ENCODE data around the gene TMA16.
"Not testable (repeated sequence)": the region's sequence is repeated elsewhere in the genome, so short reads cannot be mapped to it uniquely, and the experiment has no call there.

The TMA16 gene

DNA sequence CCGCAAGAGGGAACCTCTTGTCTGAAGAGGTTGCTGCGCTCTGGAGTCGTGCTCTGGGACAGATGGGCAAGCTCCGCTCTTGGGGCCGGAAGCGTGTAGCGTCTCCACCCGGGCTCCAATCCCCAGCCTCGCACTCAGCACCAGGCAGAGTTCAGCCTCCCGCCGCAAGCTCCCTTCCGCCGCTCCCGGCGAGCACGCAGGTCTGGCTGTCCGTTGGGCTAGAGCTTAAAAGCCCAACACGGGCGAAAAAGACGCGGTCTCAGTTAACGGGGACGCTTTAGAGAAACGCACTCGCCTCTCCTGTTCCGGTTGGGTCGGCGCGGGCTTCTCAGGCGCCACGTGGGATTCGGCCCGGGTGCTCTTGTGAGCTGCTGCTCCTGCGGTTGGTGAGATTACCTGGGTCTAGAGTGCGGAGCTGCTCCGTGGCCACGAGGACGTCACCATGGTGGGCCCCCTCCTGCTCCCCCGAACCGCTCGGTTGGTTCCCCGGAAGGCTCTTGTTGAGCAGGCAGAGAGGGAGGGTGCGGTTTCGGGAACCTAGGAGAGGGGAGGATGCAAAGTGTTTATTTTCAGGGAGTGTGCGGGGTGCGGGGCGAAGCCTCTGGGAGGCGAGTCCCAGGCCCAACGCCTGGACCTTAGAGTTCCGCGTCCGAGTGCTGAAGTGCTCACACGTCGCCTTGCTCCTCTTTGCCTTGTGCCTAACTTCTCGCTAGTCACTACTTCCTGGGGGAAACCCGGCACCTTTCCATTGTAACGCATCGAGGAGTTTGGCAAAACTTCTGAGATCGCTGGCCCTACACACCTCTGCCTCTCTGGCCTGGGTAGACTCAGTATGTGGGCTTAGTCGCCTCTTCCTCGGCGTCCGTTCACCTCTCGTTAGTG, at the start of gene TMA16:
Gene TMA16 (plus strand): TSS at position 331 of the 882 bp plus-strand sequence. CDS start 112 bp downstream, at position 443.
- peak; percentile 50 for DNase-seq (ENCODE audit: low spot score)

- not testable (repeated sequence) for DNase-seq (ENCODE audit: low spot score)
Observed at GRCh38 chr4:163447023-163447422, 47.5 kb upstream of the TMA16 start.

DNA sequence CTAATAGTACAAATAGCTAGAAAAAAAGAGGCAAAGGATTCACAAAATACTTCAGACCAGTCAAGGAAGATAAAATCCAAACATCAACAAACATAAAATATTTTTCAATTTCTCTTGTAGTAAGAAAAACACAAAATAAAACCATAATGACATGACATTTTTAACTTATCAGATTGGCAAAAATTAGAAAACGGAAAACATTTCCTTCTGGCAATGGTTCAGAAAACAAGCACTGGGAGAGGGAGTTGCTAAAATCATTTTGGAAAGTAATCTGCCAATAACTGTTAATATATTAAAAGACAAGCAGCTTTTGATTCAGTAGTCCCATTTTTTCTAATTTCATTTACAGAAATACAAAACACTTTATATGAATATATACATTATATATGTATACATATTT, 47.0 kb upstream of the TMA16 start:
- no peak for DNase-seq (ENCODE audit: low spot score)

- no peak for DNase-seq (ENCODE audit: low spot score)
Observed at GRCh38 chr4:163448540-163449203, 45.8 kb upstream of the TMA16 start.

DNA sequence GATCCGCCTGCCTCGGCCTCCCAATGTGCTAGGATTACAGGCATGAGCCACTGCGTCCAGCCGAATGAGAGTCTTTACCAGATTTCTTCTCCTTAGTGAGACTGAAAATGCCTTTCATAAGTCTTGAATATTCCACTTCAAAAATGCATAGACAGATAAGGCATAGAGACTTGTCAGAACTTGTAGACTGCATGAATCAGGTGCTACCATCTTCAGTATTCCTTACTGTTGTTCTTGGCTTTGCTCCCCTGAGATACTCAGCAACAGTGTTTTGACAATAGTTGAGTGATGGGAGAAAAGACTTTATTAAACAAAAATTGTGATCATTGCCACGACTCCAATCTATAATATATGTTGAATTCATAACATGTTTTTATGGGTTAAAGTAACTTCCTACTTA, 31.9 kb upstream of the TMA16 start:
- no peak for DNase-seq (ENCODE audit: low spot score)

DNA sequence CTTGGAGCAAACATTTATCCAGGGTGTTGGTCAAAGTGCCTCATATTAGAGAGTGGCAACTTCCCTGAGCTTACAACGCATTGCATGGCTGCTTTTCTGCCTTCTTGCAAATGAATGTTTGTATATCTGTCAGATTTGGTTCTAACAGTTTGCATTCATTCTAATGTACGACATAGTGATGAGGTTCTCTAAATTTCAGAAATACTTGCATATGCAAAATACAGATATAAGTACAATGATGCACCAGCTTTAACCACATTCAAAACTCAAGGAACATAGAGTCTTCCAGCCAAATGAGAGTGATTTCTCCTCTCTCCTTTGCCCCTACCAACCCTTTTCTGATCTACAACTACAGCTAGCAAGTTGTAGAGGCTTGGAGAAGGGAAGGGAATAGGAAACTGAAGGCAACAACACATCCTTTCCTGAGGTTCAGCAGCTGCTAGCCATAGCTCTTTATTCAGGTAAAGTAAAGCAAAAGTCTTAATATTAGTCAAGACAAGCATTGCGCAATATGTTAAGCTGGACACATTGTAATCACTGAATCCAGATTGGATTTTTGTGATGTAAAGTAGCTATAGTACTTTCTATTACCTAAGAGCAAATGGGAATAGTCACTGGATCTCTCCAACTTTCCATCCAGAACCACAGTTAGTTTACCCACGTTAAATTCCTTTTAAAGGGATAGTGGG, 27.3 kb upstream of the TMA16 start:
- DNase-seq (ENCODE audit: low spot score): no peak

GRCh38 chr4:163470391-163470790, 24.1 kb upstream of the TMA16 start:
- DNase-seq (ENCODE audit: low spot score): no peak

DNA sequence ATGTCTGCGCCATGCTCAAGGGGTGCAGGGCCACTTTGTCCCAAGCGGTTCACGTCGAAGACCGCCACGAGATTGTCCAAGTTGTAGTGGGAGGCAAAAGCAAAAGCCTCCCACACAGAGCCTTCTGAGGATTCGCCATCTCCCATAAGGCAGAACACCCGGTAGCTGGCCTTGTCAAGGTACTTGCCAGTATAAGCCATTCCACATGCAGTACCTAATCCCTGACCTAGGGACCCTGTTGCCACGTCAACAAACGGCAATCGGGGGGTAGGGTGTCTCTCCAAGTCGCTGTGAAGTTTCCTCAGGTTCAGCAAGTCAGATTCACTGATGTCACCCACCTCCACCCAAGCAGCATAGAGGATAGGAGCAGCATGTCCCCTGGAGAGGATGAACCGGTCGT, 21.4 kb upstream of the TMA16 start:
- DNase-seq (ENCODE audit: low spot score): no peak

- DNase-seq (ENCODE audit: low spot score): no peak
Observed at GRCh38 chr4:163473576-163473975, 20.9 kb upstream of the TMA16 start, which contains the start of gene TKTL2. TSS of gene TKTL2 (minus strand) at chr4:163473754. CDS start at chr4:163473734, 20 bp downstream.

DNA sequence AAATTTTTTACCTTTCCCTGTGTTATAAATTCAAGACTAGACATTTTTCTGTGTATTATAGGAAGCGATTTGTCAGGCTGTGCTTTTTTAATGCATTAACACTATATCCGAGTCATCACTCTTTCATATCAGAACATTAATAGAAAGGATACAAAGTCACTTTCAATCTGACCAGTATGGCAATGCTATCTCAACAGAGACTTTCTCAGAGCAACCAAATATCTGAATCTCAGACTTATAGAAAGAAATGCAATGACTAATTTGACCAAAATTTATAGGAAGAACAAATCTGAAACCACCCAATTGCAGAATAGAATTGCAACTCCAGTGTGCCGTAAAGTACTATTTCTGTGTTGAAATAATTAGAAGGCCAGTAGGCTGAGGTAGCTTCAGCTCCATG, 20.5 kb upstream of the TMA16 start:
- DNase-seq (ENCODE audit: low spot score): no peak

GRCh38 chr4:163476761-163477438, 17.6 kb upstream of the TMA16 start:
- no peak for DNase-seq (ENCODE audit: low spot score)

- no peak for DNase-seq (ENCODE audit: low spot score)
Observed at GRCh38 chr4:163482190-163482589, 12.3 kb upstream of the TMA16 start.

DNA sequence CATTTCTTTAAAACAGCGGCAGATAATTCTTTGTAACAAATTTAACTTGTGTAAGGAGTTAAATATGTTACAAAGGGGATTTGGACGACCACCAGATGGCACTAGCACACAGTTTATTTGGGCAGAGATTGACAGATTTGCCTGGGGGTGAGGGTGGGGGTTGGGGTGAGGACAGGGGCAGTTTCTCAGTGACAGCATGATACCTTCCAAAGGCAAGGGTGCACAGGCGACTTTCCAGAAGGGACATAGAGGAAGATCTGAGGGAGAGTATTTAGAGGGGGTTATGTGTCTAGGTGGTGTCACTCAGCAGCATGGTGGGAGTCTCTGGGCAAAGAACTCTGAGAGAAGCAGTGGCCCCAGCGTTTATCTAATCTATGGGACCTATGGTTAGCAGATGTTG, 9.6 kb upstream of the TMA16 start:
- DNase-seq (ENCODE audit: low spot score): peak; percentile 56

DNA sequence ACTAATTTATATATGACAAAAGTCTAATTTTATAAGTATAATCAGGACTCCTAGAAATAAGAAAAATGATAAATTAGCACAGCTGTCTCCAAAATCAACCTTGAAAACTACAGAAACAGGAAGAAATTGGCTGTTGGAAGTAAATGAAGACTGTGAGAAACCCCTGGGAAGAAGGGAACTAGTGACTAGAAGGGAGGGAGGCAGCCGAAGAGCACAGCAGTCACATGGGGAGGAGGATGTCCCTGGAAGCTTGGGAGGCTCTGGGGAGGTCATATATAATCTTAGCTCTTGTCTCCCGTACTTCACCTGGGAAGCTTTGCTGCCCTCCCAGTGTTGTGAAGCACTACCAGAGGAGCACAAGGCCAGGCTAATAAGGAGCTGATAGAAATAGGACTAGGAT, 8.9 kb upstream of the TMA16 start:
- no peak for DNase-seq (ENCODE audit: low spot score)

DNA sequence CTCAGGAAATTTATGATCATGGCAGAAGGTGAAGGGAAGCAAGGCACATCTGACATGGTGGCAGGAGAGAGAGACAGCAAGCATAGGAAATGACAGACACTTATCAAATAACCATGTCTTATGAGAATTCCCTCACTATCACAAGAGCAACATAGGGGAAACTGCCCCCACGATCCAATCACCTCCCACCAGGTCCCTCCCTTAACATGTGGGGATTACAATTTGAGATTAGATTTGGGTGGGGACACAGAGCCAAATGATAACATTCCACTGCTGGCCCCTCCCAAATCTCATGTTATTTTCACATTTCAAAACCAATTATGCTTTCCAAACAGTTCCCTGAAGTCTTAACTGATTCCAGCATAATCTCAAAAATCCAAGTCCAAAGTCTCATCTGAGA, 8.2 kb upstream of the TMA16 start:
- DNase-seq (ENCODE audit: low spot score): no peak

- DNase-seq (ENCODE audit: low spot score): no peak
Observed at GRCh38 chr4:163489929-163490328, 4.6 kb upstream of the TMA16 start.

DNA sequence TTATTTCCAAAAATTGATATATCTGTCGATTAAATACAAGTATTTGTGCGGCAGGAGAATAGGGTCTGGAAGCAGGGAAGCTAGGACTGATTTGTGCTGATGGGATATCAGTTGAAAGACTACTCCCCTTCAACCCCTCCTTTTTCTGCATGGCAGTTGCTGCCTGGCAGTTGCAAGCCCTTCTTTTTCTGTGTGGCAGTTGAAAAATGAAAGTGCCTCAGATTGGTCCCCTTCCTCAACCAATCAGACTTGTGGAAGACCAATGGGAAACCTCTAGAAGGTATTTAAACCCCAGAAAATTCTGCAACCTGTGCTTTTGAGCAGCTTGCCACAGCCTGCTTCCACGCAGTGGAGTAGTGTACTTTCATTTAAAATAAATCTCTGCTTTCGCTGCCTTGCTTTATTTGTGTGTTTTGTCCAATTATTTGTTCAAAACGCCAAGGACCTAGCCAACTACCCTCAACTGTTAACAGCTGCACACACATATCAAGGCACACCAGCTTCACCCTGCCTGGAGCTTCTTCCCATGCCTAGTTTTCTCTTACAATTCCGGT, 1.5 kb upstream of the TMA16 start:
- DNase-seq (ENCODE audit: low spot score): no peak

DNA sequence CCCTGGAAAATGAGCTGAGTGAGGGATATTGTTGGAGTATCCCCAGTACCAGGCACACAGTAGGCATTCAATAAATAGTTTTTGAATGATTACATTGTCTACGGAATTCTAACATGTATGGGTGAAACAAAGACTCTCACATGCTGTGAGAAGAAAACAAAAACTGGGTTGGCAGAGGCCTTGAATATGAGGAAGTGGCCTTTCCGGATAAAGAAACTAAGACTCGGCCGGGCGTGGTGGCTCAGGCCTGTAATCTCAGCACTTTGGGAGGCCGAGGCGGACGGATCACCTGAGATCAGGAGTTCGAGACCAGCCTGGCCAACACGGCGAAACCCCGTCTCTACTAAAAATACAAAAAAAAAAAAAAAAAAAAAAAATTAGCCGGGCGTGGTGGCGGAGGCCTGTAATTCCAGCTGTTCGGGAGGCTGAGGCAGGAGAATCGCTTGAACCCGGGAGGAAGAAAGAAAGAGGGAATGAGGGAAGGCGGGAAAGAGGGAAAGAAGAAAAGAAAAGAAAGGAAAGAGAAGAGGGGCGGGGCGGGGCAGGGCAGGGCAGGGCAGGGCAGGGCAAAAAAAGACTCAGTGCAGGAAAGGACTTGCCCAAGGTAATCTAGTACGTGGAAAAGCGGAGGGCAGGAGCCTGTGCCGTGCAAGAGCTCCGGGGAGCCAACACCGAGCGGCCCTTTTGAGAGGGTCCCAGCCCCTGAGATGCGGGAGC, 689 bp upstream of the TMA16 start:
- DNase-seq (ENCODE audit: low spot score): no peak

DNA sequence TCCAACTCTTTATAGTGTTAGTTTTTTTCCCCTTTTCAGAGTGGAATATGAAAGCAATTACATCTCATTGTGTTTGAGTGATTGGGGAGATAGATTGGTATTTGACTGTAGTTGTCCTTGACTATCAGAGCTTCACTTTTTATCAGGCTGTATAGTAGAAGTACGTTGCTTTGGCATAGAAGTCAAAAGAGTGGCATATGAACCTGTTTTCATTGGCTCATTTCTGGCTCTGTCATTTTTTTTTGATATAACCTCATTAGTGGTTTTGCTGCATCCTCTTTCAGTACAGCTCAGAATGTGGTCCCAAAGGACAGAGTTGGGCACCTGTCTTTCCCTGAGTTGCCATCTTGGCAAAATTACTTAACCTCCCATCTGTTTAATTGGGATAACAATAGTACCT, 1.4 kb downstream of the TMA16 start:
- peak; percentile 9 for DNase-seq (ENCODE audit: low spot score)

- DNase-seq (ENCODE audit: low spot score): no peak
Observed at GRCh38 chr4:163500586-163500985, 6.1 kb downstream of the TMA16 start.

GRCh38 chr4:163505374-163505773, 10.9 kb downstream of the TMA16 start:
- no peak for DNase-seq (ENCODE audit: low spot score)
